ENCODE measurements around the gene CREB3L4. TPM values are rescaled to one million over a fixed set of nuclear protein-coding genes. Genes with fewer than 3 reads are reported as not detected.

Gene CREB3L4
- total and polyA plus RNA-seq, 2 of the 13 experiments (the other 11 are each of a cell fraction or from before 2014, with no cell fraction given), result 9.9 to 18.7 TPM

DNA sequence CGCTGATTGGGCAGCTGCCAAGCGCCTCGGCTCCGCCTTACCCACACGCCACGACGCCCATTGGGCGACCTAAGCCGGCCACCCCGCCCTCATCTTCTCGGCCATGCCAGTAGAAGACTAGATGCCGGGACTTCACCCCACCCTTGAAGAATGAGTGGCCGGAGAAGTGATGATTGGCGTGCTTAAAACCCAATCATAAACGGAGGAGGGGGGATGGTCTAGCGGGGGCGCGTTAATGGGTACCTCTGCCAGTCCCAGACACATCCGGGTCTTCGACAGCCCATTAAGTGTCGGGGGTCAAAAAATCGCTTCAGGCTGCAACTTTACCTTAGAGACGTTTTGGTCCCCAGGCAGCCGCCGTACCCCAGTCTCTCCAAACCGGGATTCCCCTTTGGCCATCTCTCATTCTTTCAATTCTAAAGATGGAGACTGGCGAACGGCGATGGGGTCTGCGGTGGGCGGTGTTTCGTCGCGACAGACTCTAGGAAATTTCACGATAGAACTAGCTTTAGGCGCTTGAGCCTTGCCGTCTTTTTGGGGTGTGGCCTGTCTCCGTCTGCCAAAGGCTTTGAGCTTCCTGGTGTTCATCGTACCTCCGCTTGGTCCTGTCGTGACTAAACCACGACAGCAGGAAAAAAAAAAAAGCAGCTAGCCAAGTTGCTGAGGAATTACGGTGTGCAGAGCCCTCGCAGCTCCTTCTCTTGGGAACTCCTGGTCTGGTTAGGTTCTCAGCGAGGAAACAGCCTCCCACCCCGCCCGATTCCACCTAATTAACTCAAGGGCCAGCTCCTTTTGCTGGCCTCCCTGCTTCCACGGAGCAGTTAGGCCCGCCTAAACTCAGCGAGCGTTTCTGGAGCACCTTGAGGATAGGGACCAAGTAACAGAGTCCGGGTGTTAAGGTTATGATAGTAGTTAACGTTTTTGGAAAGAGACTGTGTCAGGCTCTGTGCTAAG lies 44.5 kb upstream of the CREB3L4 start, which contains the start of gene GATAD2B (continued):
- TF ChIP-seq ELF1 (CRISPR knock-in tag; IDR thresholded peaks at IDR 0.05) (0 out of 2 replicates have a peak, but pooled peaks have one; percentile 57), AKNA (CRISPR knock-in tag; IDR thresholded peaks at IDR 0.05; ENCODE audit: borderline replicate concordance) (no peak), STAT5B (CRISPR knock-in tag; IDR thresholded peaks at IDR 0.05) (no peak), TAF1 (CRISPR knock-in tag; IDR thresholded peaks at IDR 0.05) (peak; percentile 64; the same call in 1 of the 2 replicates), TFDP1 (CRISPR knock-in tag; IDR thresholded peaks at IDR 0.05; ENCODE audit: borderline replicate concordance) (peak; percentile 12; the same call in 1 of the 2 replicates), TFAP4 (IDR thresholded peaks at IDR 0.05; ENCODE audit: borderline replicate concordance, low read depth) (no peak), ZNF414 (CRISPR knock-in tag; IDR thresholded peaks at IDR 0.05) (peak; percentile 71; the same call in 1 of the 2 replicates), NFIC (IDR thresholded peaks at IDR 0.05; ENCODE audit: low read length) (no peak), TBX2 (CRISPR knock-in tag; IDR thresholded peaks at IDR 0.05; ENCODE audit: borderline replicate concordance) (peak; percentile 64; the same call in 1 of the 2 replicates), ZNF552 (CRISPR knock-in tag; IDR thresholded peaks at IDR 0.05; ENCODE audit: borderline replicate concordance) (no peak), GFI1 (CRISPR knock-in tag; IDR thresholded peaks at IDR 0.05; ENCODE audit: borderline replicate concordance) (0 out of 2 replicates have a peak, but pooled peaks have one; percentile 27)
- TF ChIP-seq, protein P1, sequence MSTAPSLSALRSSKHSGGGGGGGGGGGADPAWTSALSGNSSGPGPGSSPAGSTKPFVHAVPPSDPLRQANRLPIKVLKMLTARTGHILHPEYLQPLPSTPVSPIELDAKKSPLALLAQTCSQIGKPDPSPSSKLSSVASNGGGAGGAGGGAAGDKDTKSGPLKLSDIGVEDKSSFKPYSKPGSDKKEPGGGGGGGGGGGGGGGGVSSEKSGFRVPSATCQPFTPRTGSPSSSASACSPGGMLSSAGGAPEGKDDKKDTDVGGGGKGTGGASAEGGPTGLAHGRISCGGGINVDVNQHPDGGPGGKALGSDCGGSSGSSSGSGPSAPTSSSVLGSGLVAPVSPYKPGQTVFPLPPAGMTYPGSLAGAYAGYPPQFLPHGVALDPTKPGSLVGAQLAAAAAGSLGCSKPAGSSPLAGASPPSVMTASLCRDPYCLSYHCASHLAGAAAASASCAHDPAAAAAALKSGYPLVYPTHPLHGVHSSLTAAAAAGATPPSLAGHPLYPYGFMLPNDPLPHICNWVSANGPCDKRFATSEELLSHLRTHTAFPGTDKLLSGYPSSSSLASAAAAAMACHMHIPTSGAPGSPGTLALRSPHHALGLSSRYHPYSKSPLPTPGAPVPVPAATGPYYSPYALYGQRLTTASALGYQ (CRISPR knock-in tag; IDR thresholded peaks at IDR 0.05), result no peak
- TF ChIP-seq, protein P2, sequence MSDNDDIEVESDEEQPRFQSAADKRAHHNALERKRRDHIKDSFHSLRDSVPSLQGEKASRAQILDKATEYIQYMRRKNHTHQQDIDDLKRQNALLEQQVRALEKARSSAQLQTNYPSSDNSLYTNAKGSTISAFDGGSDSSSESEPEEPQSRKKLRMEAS (IDR thresholded peaks at IDR 0.05), result peak; percentile 9; the same call in 1 of the 2 replicates
- TF ChIP-seq, protein P3, sequence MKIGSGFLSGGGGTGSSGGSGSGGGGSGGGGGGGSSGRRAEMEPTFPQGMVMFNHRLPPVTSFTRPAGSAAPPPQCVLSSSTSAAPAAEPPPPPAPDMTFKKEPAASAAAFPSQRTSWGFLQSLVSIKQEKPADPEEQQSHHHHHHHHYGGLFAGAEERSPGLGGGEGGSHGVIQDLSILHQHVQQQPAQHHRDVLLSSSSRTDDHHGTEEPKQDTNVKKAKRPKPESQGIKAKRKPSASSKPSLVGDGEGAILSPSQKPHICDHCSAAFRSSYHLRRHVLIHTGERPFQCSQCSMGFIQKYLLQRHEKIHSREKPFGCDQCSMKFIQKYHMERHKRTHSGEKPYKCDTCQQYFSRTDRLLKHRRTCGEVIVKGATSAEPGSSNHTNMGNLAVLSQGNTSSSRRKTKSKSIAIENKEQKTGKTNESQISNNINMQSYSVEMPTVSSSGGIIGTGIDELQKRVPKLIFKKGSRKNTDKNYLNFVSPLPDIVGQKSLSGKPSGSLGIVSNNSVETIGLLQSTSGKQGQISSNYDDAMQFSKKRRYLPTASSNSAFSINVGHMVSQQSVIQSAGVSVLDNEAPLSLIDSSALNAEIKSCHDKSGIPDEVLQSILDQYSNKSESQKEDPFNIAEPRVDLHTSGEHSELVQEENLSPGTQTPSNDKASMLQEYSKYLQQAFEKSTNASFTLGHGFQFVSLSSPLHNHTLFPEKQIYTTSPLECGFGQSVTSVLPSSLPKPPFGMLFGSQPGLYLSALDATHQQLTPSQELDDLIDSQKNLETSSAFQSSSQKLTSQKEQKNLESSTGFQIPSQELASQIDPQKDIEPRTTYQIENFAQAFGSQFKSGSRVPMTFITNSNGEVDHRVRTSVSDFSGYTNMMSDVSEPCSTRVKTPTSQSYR (CRISPR knock-in tag; IDR thresholded peaks at IDR 0.05; ENCODE audit: borderline replicate concordance), result peak; percentile 70; the same call in 1 of the 2 replicates

All from HepG2 (cell line).